Kidney (tissue), 14 donors: ENCODE measurements around the gene MYG1. TPM values are rescaled to one million over a fixed set of nuclear protein-coding genes. Genes with fewer than 3 reads are reported as not detected.

Experiments used
- DNase-seq, 5 donors: peaks; one replicate each; pipeline ENCODE4 v3.0.0-alpha.2; 2013 to 2020
- FAIRE-seq: peaks from 2 replicates; lab custom pipeline; 2012; peaks lifted over from hg19 to GRCh38; lab: Jason Lieb, UNC
- H3K27ac ChIP-seq, 2 donors: one replicate each; pipeline ENCODE4 v1.7.0; 2013; ENCODE audit warnings: low read depth in 2 of 2, low read length in 2 of 2, inconsistent platforms in 1 of 2
- H3K27me3 ChIP-seq: one replicate; pipeline ENCODE4 v1.7.1; 2013; ENCODE audit warnings: low read length, inconsistent platforms; ENCODE audit not compliant: control insufficient read depth, insufficient read depth
- H3K36me3 ChIP-seq, 3 donors: one replicate each; pipeline versions ENCODE4 v1.7.0 to v1.7.1; 2013; ENCODE audit warnings: low read length in 3 of 3, control low read depth in 1 of 3, inconsistent platforms in 1 of 3; ENCODE audit not compliant: insufficient read depth in 3 of 3, control insufficient read depth in 2 of 3
- H3K4me1 ChIP-seq, 3 donors: one replicate each; pipeline versions ENCODE4 v1.7.0 to v1.7.1; 2013; ENCODE audit warnings: low read length in 3 of 3, inconsistent platforms in 1 of 3, low read depth in 1 of 3; ENCODE audit not compliant: control insufficient read depth in 2 of 3, insufficient read depth in 2 of 3
- H3K4me3 ChIP-seq, 3 donors: one replicate each; pipeline versions ENCODE4 v1.7.0 to v1.8.1; 2013; ENCODE audit warnings: low read length in 3 of 3, control low read depth in 1 of 3, inconsistent platforms in 1 of 3
- H3K9ac ChIP-seq, 3 donors: one replicate each; pipeline versions ENCODE4 v1.7.0 to v1.7.1; 2013; ENCODE audit warnings: low read length in 3 of 3, control low read depth in 1 of 3, inconsistent platforms in 1 of 3
- H3K9me3 ChIP-seq, 3 donors: one replicate each; pipeline versions ENCODE4 v1.7.0 to v1.7.1; 2013; ENCODE audit warnings: low read length in 3 of 3, control low read depth in 1 of 3, inconsistent platforms in 1 of 3; ENCODE audit not compliant: control insufficient read depth in 2 of 3, insufficient read depth in 1 of 3
- intact Hi-C: fragments of 100-400 bp; cut with DNase I; formaldehyde crosslinking; loops from one replicate; pipeline ENCODE4 v1.11.1; 2022
- polyA plus RNA-seq: library from polyadenylated mRNA; stranded (reverse); fragments of 350-450 nt; fragmentation: Illumina TruSeq; extraction: RNeasy Lipid Tissue Mini Kit (QIAGEN cat#74804); gene quantifications from one replicate; pipeline ENCODE4 v1.2.3, GENCODE V29; 2014; ENCODE audit warnings: low read depth, low replicate concordance; ENCODE audit not compliant: insufficient read depth
- total RNA-seq: library from RNA; stranded (reverse); fragmentation: NEBNext Ultra II Directional; extraction: Animal tissue kit (Norgen Biotek cat#: 25700); gene quantifications from one replicate; pipeline ENCODE4 v1.2.1, GENCODE V29; 2021
- TF ChIP-seq, protein P1 (sequence below): IDR thresholded peaks from 3 replicates; pipeline ENCODE4 v1.5.1; 2012; ENCODE audit warnings: mild to moderate bottlenecking, moderate library complexity, borderline replicate concordance; ENCODE audit not compliant: insufficient read depth; ENCODE audit errors: extremely low read depth
- donor health status: control.
- donor health status: control.
- donor health status: control.
- donor health status: control.
- donor health status: control.
- donor health status: DM: yes; HTN: yes; CAD: no.
- donor health status: Normal renal cell carcinoma (clear cell type).

The MYG1 gene
- total and polyA plus RNA-seq, 2 donors from 2014 or later: 49.0 to 105 TPM

GRCh38 chr12:53355121-53355520 is 55.6 kb downstream of the MYG1 start:
- Histone ChIP-seq H3K27me3 (no peaks in the 10 kb centered on the region), H3K27ac (no peak overlapping the region), H3K9me3 (no peaks in the 10 kb centered on the region), H3K4me1 (peaks cover 0 to 5% (median 0%) of the 10 kb centered on the region in 3 donors), H3K36me3 (no peaks in the 10 kb centered on the region), H3K4me3 (no peak overlapping the region), H3K9ac (no peak overlapping the region)
- no peak for DNase-seq
- intact Hi-C loops: loop anchor here (10.0 kb wide), 1 partner anchor 70 kb away; the partner anchor contains the start of gene AMHR2
- TF ChIP-seq, protein P1, sequence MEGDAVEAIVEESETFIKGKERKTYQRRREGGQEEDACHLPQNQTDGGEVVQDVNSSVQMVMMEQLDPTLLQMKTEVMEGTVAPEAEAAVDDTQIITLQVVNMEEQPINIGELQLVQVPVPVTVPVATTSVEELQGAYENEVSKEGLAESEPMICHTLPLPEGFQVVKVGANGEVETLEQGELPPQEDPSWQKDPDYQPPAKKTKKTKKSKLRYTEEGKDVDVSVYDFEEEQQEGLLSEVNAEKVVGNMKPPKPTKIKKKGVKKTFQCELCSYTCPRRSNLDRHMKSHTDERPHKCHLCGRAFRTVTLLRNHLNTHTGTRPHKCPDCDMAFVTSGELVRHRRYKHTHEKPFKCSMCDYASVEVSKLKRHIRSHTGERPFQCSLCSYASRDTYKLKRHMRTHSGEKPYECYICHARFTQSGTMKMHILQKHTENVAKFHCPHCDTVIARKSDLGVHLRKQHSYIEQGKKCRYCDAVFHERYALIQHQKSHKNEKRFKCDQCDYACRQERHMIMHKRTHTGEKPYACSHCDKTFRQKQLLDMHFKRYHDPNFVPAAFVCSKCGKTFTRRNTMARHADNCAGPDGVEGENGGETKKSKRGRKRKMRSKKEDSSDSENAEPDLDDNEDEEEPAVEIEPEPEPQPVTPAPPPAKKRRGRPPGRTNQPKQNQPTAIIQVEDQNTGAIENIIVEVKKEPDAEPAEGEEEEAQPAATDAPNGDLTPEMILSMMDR: no peak
- no peak for FAIRE-seq

Other genes starting within 250 kb of the MYG1 start
- gene TNS2, start 249.6 kb upstream of the MYG1 start, total RNA-seq: 179 TPM
- gene TNS2, start 249.6 kb upstream of the MYG1 start, polyA plus RNA-seq: 90.1 TPM
- 72.3 TPM for gene SPRYD3, start 220.3 kb upstream of the MYG1 start, total RNA-seq
- 40.0 TPM for gene SPRYD3, start 220.3 kb upstream of the MYG1 start, polyA plus RNA-seq
- 203 TPM for gene IGFBP6, start 202.0 kb upstream of the MYG1 start, total RNA-seq
- 57.3 TPM for gene IGFBP6, start 202.0 kb upstream of the MYG1 start, polyA plus RNA-seq
- gene SOAT2, start 196.2 kb upstream of the MYG1 start, total RNA-seq: 0.19 TPM
- 0.26 TPM for gene SOAT2, start 196.2 kb upstream of the MYG1 start, polyA plus RNA-seq
- 58.3 TPM for gene ZNF740, start 119.0 kb upstream of the MYG1 start, total RNA-seq
- gene ZNF740, start 119.0 kb upstream of the MYG1 start, polyA plus RNA-seq: 11.1 TPM
- 39.1 TPM for gene CSAD, start 118.8 kb upstream of the MYG1 start, total RNA-seq
- 24.0 TPM for gene CSAD, start 118.8 kb upstream of the MYG1 start, polyA plus RNA-seq
- 14.5 TPM for gene ITGB7, start 92.4 kb upstream of the MYG1 start, total RNA-seq
- gene ITGB7, start 92.4 kb upstream of the MYG1 start, polyA plus RNA-seq: 11.0 TPM
- gene RARG, start 67.5 kb upstream of the MYG1 start, total RNA-seq: 34.1 TPM
- gene RARG, start 67.5 kb upstream of the MYG1 start, polyA plus RNA-seq: 13.2 TPM
- gene ESPL1, start 31.4 kb upstream of the MYG1 start, total RNA-seq: 1.5 TPM
- gene ESPL1, start 31.4 kb upstream of the MYG1 start, polyA plus RNA-seq: 2.9 TPM
- gene PFDN5, start 4.2 kb upstream of the MYG1 start, total RNA-seq: 439 TPM
- gene PFDN5, start 4.2 kb upstream of the MYG1 start, polyA plus RNA-seq: 1,405 TPM
- 46.2 TPM for gene AAAS, start 21.9 kb downstream of the MYG1 start, total RNA-seq
- 43.4 TPM for gene AAAS, start 21.9 kb downstream of the MYG1 start, polyA plus RNA-seq
- not detected for gene SP7, start 36.7 kb downstream of the MYG1 start, total RNA-seq
- not detected for gene SP7, start 36.7 kb downstream of the MYG1 start, polyA plus RNA-seq
- gene SP1, start 80.5 kb downstream of the MYG1 start, total RNA-seq: 126 TPM
- 15.1 TPM for gene SP1, start 80.5 kb downstream of the MYG1 start, polyA plus RNA-seq
- not detected for gene AMHR2, start 124.2 kb downstream of the MYG1 start, total RNA-seq
- not detected for gene AMHR2, start 124.2 kb downstream of the MYG1 start, polyA plus RNA-seq
- 226 TPM for gene PRR13, start 142.0 kb downstream of the MYG1 start, total RNA-seq
- gene PRR13, start 142.0 kb downstream of the MYG1 start, polyA plus RNA-seq: 889 TPM
- gene PCBP2, start 152.4 kb downstream of the MYG1 start, total RNA-seq: 732 TPM
- gene PCBP2, start 152.4 kb downstream of the MYG1 start, polyA plus RNA-seq: 597 TPM
- gene MAP3K12, start 199.8 kb downstream of the MYG1 start, total RNA-seq: 21.8 TPM
- gene MAP3K12, start 199.8 kb downstream of the MYG1 start, polyA plus RNA-seq: 15.2 TPM
- 32.5 TPM for gene TARBP2, start 201.6 kb downstream of the MYG1 start, total RNA-seq
- 36.3 TPM for gene TARBP2, start 201.6 kb downstream of the MYG1 start, polyA plus RNA-seq
- not detected for gene NPFF, start 207.8 kb downstream of the MYG1 start, total RNA-seq
- 1.3 TPM for gene NPFF, start 207.8 kb downstream of the MYG1 start, polyA plus RNA-seq